T-helper 17 cell (primary cell): ENCODE data around the gene TMEM134. TPM values are rescaled to one million over a fixed set of nuclear protein-coding genes. Genes with fewer than 3 reads are reported as not detected.

Experiments
- ATAC-seq: fragments of 150-1000 bp; cut with Tn5 transposase; 2 replicates; pipeline ENCODE4 v1.10.0; 2021; ENCODE audit warnings: mild to moderate bottlenecking, moderate library complexity
- DNase-seq, 3 donors: peaks; one replicate each; pipeline versions ENCODE4 v3.0.0 to v3.0.0-alpha.2; 2020 to 2021
- H3K9me3 ChIP-seq: one replicate; pipeline ENCODE4 v1.7.0; 2013; ENCODE audit warnings: low read length, mild to moderate bottlenecking; ENCODE audit not compliant: control insufficient read depth, poor library complexity, severe bottlenecking
- H3K27ac Mint-ChIP-seq: one replicate; pipeline ENCODE4 v1.8.0; 2022; ENCODE audit warnings: mild to moderate bottlenecking, moderate library complexity, mixed read lengths
- H3K27me3 Mint-ChIP-seq: one replicate; pipeline ENCODE4 v1.8.0; 2022; ENCODE audit warnings: mixed read lengths
- H3K36me3 Mint-ChIP-seq: one replicate; pipeline ENCODE4 v1.8.0; 2022; ENCODE audit warnings: low read depth, mixed read lengths
- H3K4me1 Mint-ChIP-seq: one replicate; pipeline ENCODE4 v1.8.0; 2022; ENCODE audit warnings: mild to moderate bottlenecking, mixed read lengths
- H3K4me3 Mint-ChIP-seq: one replicate; pipeline ENCODE4 v1.8.0; 2022; ENCODE audit warnings: mild to moderate bottlenecking, moderate library complexity, mixed read lengths
- total RNA-seq, 4 donors: library from RNA in 2 of 4; stranded (reverse) in 2 of 4; gene quantifications; one replicate each; pipeline ENCODE4 v1.2.3 and lab custom pipeline; 2022 to 2026

TMEM134 gene
- total RNA-seq, 2 donors from 2014 or later: 48.7 to 65.6 TPM

GRCh38 chr11:67495234-67496005, 26.4 kb upstream of the TMEM134 start:
- no peaks in the 10 kb centered on the region for H3K36me3 Mint-ChIP-seq
- DNase-seq (no peak), ATAC-seq (no peak)
- H3K27ac Mint-ChIP-seq: no peak overlapping the region
- no peak overlapping the region for H3K4me3 Mint-ChIP-seq
- H3K27me3 Mint-ChIP-seq: no peaks in the 10 kb centered on the region
- peaks cover 15% of the 10 kb centered on the region for H3K4me1 Mint-ChIP-seq
- no peaks in the 10 kb centered on the region for H3K9me3 ChIP-seq

GRCh38 chr11:67494371-67495233, 25.6 kb upstream of the TMEM134 start:
- peaks cover 16% of the 10 kb centered on the region for H3K4me1 Mint-ChIP-seq
- ATAC-seq (no peak), DNase-seq (no peak)
- no peaks in the 10 kb centered on the region for H3K36me3 Mint-ChIP-seq
- no peak overlapping the region for H3K27ac Mint-ChIP-seq
- H3K27me3 Mint-ChIP-seq: no peaks in the 10 kb centered on the region
- H3K4me3 Mint-ChIP-seq: no peak overlapping the region
- no peaks in the 10 kb centered on the region for H3K9me3 ChIP-seq

GRCh38 chr11:67493548-67494370, 24.7 kb upstream of the TMEM134 start:
- no peaks in the 10 kb centered on the region for H3K9me3 ChIP-seq
- ATAC-seq (no peak), DNase-seq (no peak)
- Mint-ChIP-seq H3K27ac (no peak overlapping the region), H3K27me3 (no peaks in the 10 kb centered on the region), H3K4me3 (no peak overlapping the region), H3K36me3 (no peaks in the 10 kb centered on the region), H3K4me1 (peaks cover 14% of the 10 kb centered on the region)

GRCh38 chr11:67492801-67493547, 23.9 kb upstream of the TMEM134 start:
- DNase-seq (no peak), ATAC-seq (peak; percentile 27)
- Mint-ChIP-seq H3K27me3 (no peaks in the 10 kb centered on the region), H3K36me3 (peaks cover under 1% of the 10 kb centered on the region), H3K4me1 (peaks cover 21% of the 10 kb centered on the region), H3K4me3 (no peak overlapping the region), H3K27ac (no peak overlapping the region)
- H3K9me3 ChIP-seq: no peaks in the 10 kb centered on the region

- Mint-ChIP-seq H3K27me3 (no peaks in the 10 kb centered on the region), H3K4me1 (peaks cover 28% of the 10 kb centered on the region), H3K36me3 (peaks cover 5% of the 10 kb centered on the region), H3K4me3 (no peak overlapping the region), H3K27ac (no peak overlapping the region)
- no peaks in the 10 kb centered on the region for H3K9me3 ChIP-seq
- no peak for DNase-seq
- no peak for ATAC-seq
These were observed 23.1 kb upstream of the TMEM134 start for GRCh38 chr11:67492069-67492727.

GRCh38 chr11:67491276-67492068, 22.4 kb upstream of the TMEM134 start:
- DNase-seq: no peak
- peaks cover 5% of the 10 kb centered on the region for H3K36me3 Mint-ChIP-seq

GRCh38 chr11:67490727-67491065, 21.6 kb upstream of the TMEM134 start:
- no peaks in the 10 kb centered on the region for H3K9me3 ChIP-seq
- H3K27ac Mint-ChIP-seq: no peak overlapping the region
- no peak overlapping the region for H3K4me3 Mint-ChIP-seq
- DNase-seq (no peak), ATAC-seq (no peak)
- peaks cover 37% of the 10 kb centered on the region for H3K4me1 Mint-ChIP-seq
- H3K27me3 Mint-ChIP-seq: no peaks in the 10 kb centered on the region
- H3K36me3 Mint-ChIP-seq: peaks cover 5% of the 10 kb centered on the region

More at GRCh38 chr11:67491276-67492068, 22.4 kb upstream of the TMEM134 start:
- Mint-ChIP-seq H3K4me3 (no peak overlapping the region), H3K27ac (no peak overlapping the region), H3K4me1 (peaks cover 34% of the 10 kb centered on the region), H3K27me3 (no peaks in the 10 kb centered on the region)
- ATAC-seq: no peak
- H3K9me3 ChIP-seq: no peaks in the 10 kb centered on the region

- Mint-ChIP-seq H3K4me3 (no peak overlapping the region), H3K27ac (peak overlapping the region; percentile 14), H3K4me1 (peaks cover 39% of the 10 kb centered on the region), H3K36me3 (peaks cover 5% of the 10 kb centered on the region), H3K27me3 (no peaks in the 10 kb centered on the region)
- no peak for DNase-seq
- no peaks in the 10 kb centered on the region for H3K9me3 ChIP-seq
- ATAC-seq: no peak
These were observed 21.1 kb upstream of the TMEM134 start for GRCh38 chr11:67489885-67490726.

GRCh38 chr11:67489203-67489884, 20.3 kb upstream of the TMEM134 start:
- Mint-ChIP-seq H3K4me3 (no peak overlapping the region), H3K4me1 (peaks cover 46% of the 10 kb centered on the region), H3K27me3 (no peaks in the 10 kb centered on the region), H3K36me3 (peaks cover 5% of the 10 kb centered on the region), H3K27ac (peak overlapping the region; percentile 14)
- no peak for ATAC-seq
- H3K9me3 ChIP-seq: no peaks in the 10 kb centered on the region
- DNase-seq: no peak

- peak overlapping the region; percentile 96 for H3K4me3 Mint-ChIP-seq
- ATAC-seq (no peak), DNase-seq (no peak)
- peaks cover 63% of the 10 kb centered on the region for H3K4me1 Mint-ChIP-seq
- H3K9me3 ChIP-seq: no peaks in the 10 kb centered on the region
- peaks cover 7% of the 10 kb centered on the region for H3K36me3 Mint-ChIP-seq
- no peaks in the 10 kb centered on the region for H3K27me3 Mint-ChIP-seq
- H3K27ac Mint-ChIP-seq: peak overlapping the region; percentile 99
These were observed 17.6 kb upstream of the TMEM134 start for GRCh38 chr11:67486481-67487195.
